Central memory CD8-positive, alpha-beta T cell (primary cell): ENCODE results near the gene PRKRIP1.
"Not testable (repeated sequence)": the region's sequence is repeated elsewhere in the genome, so short reads cannot be mapped to it uniquely, and the experiment has no call there.

Experiments used
- ATAC-seq: fragments of 150-1000 bp; cut with Tn5 transposase; replicated peaks from 2 replicates; pipeline ENCODE4 v1.10.0; 2022; ENCODE audit warnings: mild to moderate bottlenecking, moderate FRiP score, moderate number of reproducible peaks; ENCODE audit not compliant: poor library complexity, severe bottlenecking; ENCODE audit errors: extremely low read depth
- DNase-seq, 2 donors: peaks; one replicate each; pipeline ENCODE4 v3.0.0; 2021; ENCODE audit warnings: low spot score in 2 of 2
- H3K27ac Mint-ChIP-seq: one replicate; pipeline ENCODE4 v1.8.0; 2022; ENCODE audit warnings: low read depth, mild to moderate bottlenecking, moderate library complexity, mixed read lengths
- H3K27me3 Mint-ChIP-seq: one replicate; pipeline ENCODE4 v1.8.0; 2022; ENCODE audit warnings: mixed read lengths
- H3K36me3 Mint-ChIP-seq: one replicate; pipeline ENCODE4 v1.8.0; 2022; ENCODE audit warnings: mild to moderate bottlenecking, moderate library complexity, mixed read lengths; ENCODE audit not compliant: insufficient read depth
- H3K4me1 Mint-ChIP-seq: one replicate; pipeline ENCODE4 v1.8.0; 2022; ENCODE audit warnings: mixed read lengths
- H3K4me3 Mint-ChIP-seq: one replicate; pipeline ENCODE4 v1.8.0; 2022; ENCODE audit warnings: mild to moderate bottlenecking, moderate library complexity, mixed read lengths
- H3K9me3 Mint-ChIP-seq: one replicate; pipeline ENCODE4 v1.8.0; 2022; ENCODE audit warnings: mixed read lengths

Gene PRKRIP1

DNA sequence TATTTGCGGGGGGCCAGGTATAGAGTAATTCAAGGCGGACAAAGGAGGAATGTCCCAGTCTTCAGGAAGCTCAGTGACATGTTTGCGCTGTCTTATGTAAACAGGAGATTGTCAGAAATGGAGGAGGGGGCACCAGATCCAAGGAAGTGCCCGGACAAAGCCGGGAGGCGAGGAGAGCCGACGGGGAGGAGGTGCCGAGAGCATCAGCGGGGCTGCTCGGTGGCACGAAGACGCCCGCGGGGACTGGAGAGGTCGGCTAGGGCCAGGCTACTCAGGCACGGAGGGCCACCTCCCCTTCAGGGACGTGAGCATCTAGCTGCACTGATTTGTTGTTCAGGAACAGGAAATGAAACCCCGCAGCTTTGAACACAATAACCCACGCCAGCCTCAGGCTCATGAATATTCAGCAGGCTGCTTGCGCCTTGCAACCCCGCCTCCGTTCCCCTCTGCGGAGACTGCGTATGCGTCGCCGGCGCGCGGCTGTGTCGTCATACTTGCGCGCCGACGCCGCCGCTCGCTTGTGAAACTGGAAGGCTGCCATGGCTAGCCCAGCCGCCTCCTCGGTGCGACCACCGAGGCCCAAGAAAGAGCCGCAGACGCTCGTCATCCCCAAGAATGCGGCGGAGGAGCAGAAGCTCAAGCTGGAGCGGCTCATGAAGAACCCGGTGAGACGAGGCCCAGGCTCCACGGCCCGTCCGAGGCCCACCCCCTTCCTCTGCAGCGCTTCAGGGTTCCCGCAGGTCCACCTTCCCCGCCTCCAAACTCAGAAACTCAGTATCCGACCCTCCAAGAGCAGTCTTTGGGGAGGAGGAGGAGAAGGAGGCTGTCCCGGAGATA is at the start of gene PRKRIP1:
Gene PRKRIP1 (plus strand): TSS at position 491 of the 837 bp plus-strand sequence. CDS start 49 bp downstream, at position 540.
- Mint-ChIP-seq H3K27ac (peak within 1 kb of the TSS; percentile 90), H3K27me3 (no peaks in the 10 kb centered on the region), H3K4me1 (peaks cover 14% of the 10 kb centered on the region), H3K4me3 (peak within 1 kb of the TSS; percentile 90), H3K36me3 (peaks cover 41% of the 10 kb centered on the region), H3K9me3 (no peaks in the 10 kb centered on the region)
- DNase-seq (peak; percentile 65 to 79), ATAC-seq (peak; percentile 99)

- not testable (repeated sequence) for H3K4me3 Mint-ChIP-seq, DNase-seq, H3K27me3 Mint-ChIP-seq, H3K4me1 Mint-ChIP-seq, H3K27ac Mint-ChIP-seq, ATAC-seq, H3K36me3 Mint-ChIP-seq, H3K9me3 Mint-ChIP-seq
Observed at GRCh38 chr7:102346983-102347382, 49.2 kb upstream of the PRKRIP1 start.

DNA sequence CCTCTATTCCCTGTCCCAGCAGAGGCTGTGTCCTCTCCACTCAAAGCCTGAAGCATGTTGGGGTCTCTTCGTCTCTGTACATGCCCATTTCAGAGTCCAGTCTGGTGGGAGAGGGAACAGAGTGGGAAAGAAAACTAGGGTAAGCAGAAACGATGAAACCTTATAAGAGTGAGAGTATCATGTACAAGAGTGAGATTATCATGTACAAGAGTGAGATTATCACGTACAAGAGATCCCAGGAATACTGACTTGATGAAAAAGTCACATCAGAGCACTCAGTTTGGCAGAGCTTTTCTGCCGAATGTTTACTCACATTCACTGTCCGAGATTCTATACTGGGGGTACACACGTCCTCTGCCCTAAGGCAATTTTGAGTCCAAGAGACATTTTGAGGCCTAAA is 39.8 kb upstream of the PRKRIP1 start, which contains the start of gene SPDYE6:
Gene SPDYE6 (minus strand): TSS at position 101 of the 400 bp plus-strand sequence. CDS start 421 bp downstream, outside the sequence.
- not testable (repeated sequence) for ATAC-seq, H3K27me3 Mint-ChIP-seq, H3K36me3 Mint-ChIP-seq, H3K9me3 Mint-ChIP-seq, H3K4me1 Mint-ChIP-seq, H3K4me3 Mint-ChIP-seq, DNase-seq, H3K27ac Mint-ChIP-seq

DNA sequence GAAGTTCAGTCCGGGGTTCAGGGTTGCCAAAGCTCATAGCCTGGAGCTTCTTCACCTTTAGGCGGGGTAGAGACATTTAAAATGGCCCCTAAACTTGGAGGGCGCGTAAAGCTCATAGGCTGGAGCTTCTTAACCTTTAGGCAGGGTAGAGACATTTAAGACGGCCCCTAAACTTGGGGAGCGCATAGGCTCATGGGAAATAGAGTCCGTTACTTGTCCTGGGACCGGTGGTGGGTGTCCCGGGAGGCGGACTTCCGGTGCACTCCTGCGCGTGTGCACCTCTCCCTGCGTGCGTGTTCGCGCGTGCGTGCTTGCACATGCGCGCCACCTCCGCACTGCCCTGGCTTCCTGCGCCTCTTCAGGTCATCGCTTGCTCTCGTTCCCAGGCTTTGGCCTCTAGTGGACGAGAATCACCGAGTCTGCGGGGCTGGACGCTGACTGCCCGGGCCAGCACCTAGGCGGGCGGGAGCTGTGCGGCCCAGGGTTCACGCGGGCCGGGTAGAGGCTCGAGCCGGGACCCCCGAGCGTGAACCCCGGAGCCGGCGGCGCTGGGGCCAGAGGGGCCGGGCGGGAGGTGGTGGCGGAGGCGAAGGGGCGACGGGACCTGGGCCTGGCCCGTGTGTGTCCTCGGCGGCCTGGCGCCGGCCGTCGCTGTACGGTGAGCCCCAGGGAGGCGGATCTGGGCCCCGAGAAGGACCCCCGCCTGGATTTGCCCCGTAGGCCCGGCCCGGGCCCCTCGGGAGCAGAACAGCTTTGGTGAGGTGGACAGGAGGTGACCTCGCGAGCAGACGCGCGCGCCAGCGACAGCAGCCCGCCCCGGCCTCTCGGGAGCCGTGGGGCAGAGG is 32.4 kb upstream of the PRKRIP1 start:
- H3K4me3 Mint-ChIP-seq = peak overlapping the region; percentile 87

DNA sequence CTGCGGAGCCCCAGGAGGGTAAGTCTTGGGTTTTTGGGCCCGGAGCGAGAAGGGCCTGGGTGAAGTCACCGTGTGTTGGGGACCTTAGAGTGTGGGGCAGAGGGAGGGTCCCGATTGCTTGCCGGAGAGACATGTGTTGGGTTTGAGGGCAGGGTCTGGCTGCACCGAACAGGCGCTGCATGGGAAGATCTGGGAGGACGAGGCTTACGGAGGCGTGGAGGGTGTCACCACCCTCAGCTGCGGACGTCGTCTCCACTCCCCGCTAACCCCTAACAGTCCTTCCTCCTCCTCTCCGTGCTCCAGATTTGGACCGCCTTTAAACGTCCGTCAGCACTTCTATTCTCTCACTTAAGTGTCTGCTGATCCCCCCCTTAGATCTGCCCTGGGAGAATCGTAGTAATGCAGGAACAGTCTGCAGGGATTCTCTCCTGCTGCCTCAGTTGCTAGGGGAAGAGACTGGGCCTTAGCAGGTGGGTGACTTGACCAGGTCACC is 31.7 kb upstream of the PRKRIP1 start:
- Mint-ChIP-seq H3K4me1 (peaks cover 16% of the 10 kb centered on the region), H3K36me3 (peaks cover 16% of the 10 kb centered on the region), H3K4me3 (peak overlapping the region; percentile 87), H3K27ac (peak overlapping the region; percentile 73)
- not testable (repeated sequence) for H3K9me3 Mint-ChIP-seq, DNase-seq, ATAC-seq, H3K27me3 Mint-ChIP-seq

More for the DNA sequence above, 32.4 kb upstream of the PRKRIP1 start:
- Mint-ChIP-seq H3K36me3 (peaks cover 16% of the 10 kb centered on the region), H3K4me1 (peaks cover 16% of the 10 kb centered on the region), H3K27ac (peak overlapping the region; percentile 73)
- ATAC-seq (peak; percentile 99), DNase-seq (peak; percentile 76 to 93)
- H3K9me3 Mint-ChIP-seq, H3K27me3 Mint-ChIP-seq: not testable (repeated sequence)

DNA sequence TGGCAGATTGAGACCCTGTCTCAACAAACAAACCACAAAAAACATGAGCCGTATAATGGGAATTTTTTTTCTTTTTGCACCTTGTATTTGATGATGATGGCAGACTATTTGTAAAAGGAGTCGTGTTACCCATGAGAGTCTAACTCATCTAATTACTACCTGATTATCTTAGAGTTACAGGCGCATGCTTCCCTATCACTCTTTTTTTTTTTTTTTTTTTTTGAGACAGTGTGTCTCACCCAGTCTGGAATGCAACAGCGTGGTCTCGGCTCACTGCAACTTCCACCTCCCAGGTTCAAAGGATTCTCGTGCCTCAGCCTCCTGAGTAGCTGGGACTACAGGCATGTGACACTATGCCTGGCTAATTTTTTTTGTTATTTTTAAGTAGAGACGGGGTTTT is 30.8 kb upstream of the PRKRIP1 start:
- H3K36me3 Mint-ChIP-seq = peaks cover 20% of the 10 kb centered on the region
- H3K4me1 Mint-ChIP-seq = peaks cover 22% of the 10 kb centered on the region
- H3K9me3 Mint-ChIP-seq, H3K27me3 Mint-ChIP-seq, DNase-seq, H3K4me3 Mint-ChIP-seq, ATAC-seq, H3K27ac Mint-ChIP-seq: not testable (repeated sequence)

GRCh38 chr7:102370038-102370437 is 26.1 kb upstream of the PRKRIP1 start:
- DNase-seq, H3K9me3 Mint-ChIP-seq, H3K27me3 Mint-ChIP-seq, H3K4me3 Mint-ChIP-seq, ATAC-seq, H3K27ac Mint-ChIP-seq: not testable (repeated sequence)
- Mint-ChIP-seq H3K4me1 (peaks cover 37% of the 10 kb centered on the region), H3K36me3 (peaks cover 32% of the 10 kb centered on the region)

DNA sequence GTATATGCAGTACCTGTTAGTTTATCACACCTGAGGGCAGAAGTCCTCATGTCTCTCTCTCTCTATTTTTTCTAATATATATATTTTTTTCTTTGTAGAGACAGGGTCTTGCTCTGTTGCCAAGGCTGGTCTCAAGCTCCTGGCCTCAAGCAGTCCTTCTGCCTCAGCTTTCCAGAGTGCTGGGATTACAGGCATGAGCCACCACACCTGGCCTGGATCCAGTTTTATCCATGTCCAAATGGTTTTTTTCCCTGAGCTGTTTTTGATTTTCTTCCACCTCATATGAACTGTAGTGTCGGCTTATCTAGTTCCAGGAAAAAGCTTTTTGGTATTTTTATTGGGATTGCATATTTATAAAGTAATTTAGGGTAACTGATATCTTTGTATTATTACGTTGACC is 23.4 kb upstream of the PRKRIP1 start:
- not testable (repeated sequence) for ATAC-seq, DNase-seq, H3K4me3 Mint-ChIP-seq, H3K27ac Mint-ChIP-seq, H3K27me3 Mint-ChIP-seq, H3K9me3 Mint-ChIP-seq
- Mint-ChIP-seq H3K36me3 (peaks cover 41% of the 10 kb centered on the region), H3K4me1 (peaks cover 33% of the 10 kb centered on the region)

- Mint-ChIP-seq H3K27me3 (no peaks in the 10 kb centered on the region), H3K27ac (no peak overlapping the region), H3K4me3 (no peak overlapping the region), H3K36me3 (peaks cover 64% of the 10 kb centered on the region), H3K9me3 (no peaks in the 10 kb centered on the region), H3K4me1 (peaks cover 14% of the 10 kb centered on the region)
- no peak for ATAC-seq
- DNase-seq = no peak
Observed at GRCh38 chr7:102376964-102377466, 19.1 kb upstream of the PRKRIP1 start.

DNA sequence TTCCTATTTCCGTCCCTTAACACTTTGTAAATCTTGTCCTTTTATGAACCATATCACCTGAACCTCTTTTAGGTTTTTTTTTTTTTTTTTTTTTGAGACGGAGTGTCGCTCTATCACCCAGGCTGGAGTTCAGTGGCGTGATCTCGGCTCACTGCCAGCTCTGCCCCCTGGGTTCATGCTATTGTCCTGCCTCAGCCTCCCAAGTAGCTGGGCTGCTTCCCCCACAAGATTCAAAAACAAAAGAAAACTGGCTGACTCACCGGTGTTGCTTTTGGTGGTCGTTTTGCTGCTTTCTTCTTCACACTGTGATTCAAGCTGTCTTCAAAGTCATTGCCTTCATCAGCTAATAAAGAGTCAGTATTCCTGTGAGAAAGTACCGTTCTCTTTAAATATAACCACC is 15.3 kb upstream of the PRKRIP1 start:
- not testable (repeated sequence) for H3K27ac Mint-ChIP-seq, H3K9me3 Mint-ChIP-seq, H3K4me1 Mint-ChIP-seq, ATAC-seq, DNase-seq, H3K4me3 Mint-ChIP-seq, H3K27me3 Mint-ChIP-seq
- H3K36me3 Mint-ChIP-seq = peaks cover 51% of the 10 kb centered on the region

- H3K4me1 Mint-ChIP-seq = not testable (repeated sequence)
- H3K36me3 Mint-ChIP-seq = peaks cover 45% of the 10 kb centered on the region
Observed at GRCh38 chr7:102381696-102382425, 14.3 kb upstream of the PRKRIP1 start.

GRCh38 chr7:102387064-102387463 is 9.1 kb upstream of the PRKRIP1 start:
- no peak overlapping the region for H3K4me3 Mint-ChIP-seq
- DNase-seq = no peak
- peak overlapping the region; percentile 70 for H3K27ac Mint-ChIP-seq
- no peaks in the 10 kb centered on the region for H3K27me3 Mint-ChIP-seq
- H3K9me3 Mint-ChIP-seq = no peaks in the 10 kb centered on the region
- H3K36me3 Mint-ChIP-seq = peaks cover 13% of the 10 kb centered on the region
- no peaks in the 10 kb centered on the region for H3K4me1 Mint-ChIP-seq
- ATAC-seq = no peak

More at GRCh38 chr7:102381696-102382425, 14.3 kb upstream of the PRKRIP1 start:
- not testable (repeated sequence) for DNase-seq, H3K4me3 Mint-ChIP-seq, H3K27me3 Mint-ChIP-seq, H3K9me3 Mint-ChIP-seq
- ATAC-seq = peak; percentile 68
- H3K27ac Mint-ChIP-seq = peak overlapping the region; percentile 81
